HEK293T (cell line): ENCODE data around the gene FKRP.

Experiments
- CTCF ChIA-PET: fragments of 350-600 bp; formaldehyde crosslinking; extraction: SDS; loops from one replicate; lab custom pipeline; 2021; ENCODE audit warnings: antibody characterized with exemption, inconsistent platforms; lab: Yijun Ruan, JAX
- POLR2A ChIA-PET: fragments of 350-600 bp; formaldehyde crosslinking; extraction: SDS; loops from one replicate; lab custom pipeline; 2020; ENCODE audit warnings: antibody characterized with exemption, inconsistent platforms; lab: Yijun Ruan, JAX
- DNase-seq: peaks from one replicate; pipeline ENCODE4 v3.0.0; 2012; ENCODE audit warnings: mixed read lengths; ENCODE audit errors: extremely low spot score
- ARNT ChIP-seq: fragments of 450-650 bp; IDR thresholded peaks from 2 replicates; pipeline ENCODE4 v1.6.1; 2017; ENCODE audit warnings: mild to moderate bottlenecking
- BHLHE40 ChIP-seq: fragments of 450-650 bp; IDR thresholded peaks from 2 replicates; pipeline ENCODE4 v1.6.1; 2016; ENCODE audit warnings: mild to moderate bottlenecking, moderate library complexity, borderline replicate concordance
- CTBP1 ChIP-seq: fragments of 450-650 bp; IDR thresholded peaks from 2 replicates; pipeline ENCODE4 v1.6.1; 2016; ENCODE audit warnings: borderline replicate concordance
- ELF4 ChIP-seq: fragments of 450-650 bp; IDR thresholded peaks from 2 replicates; pipeline ENCODE4 v1.6.1; 2017; ENCODE audit warnings: antibody characterized with exemption
- FOXA1 ChIP-seq: fragments of 450-650 bp; IDR thresholded peaks from 2 replicates; pipeline ENCODE4 v1.6.1; 2016; ENCODE audit warnings: mild to moderate bottlenecking
- FOXK2 ChIP-seq: fragments of 450-650 bp; IDR thresholded peaks from 2 replicates; pipeline ENCODE4 v1.6.1; 2016; ENCODE audit warnings: mild to moderate bottlenecking
- FOXM1 ChIP-seq: fragments of 450-650 bp; IDR thresholded peaks from 2 replicates; pipeline ENCODE4 v1.6.1; 2017; ENCODE audit warnings: mild to moderate bottlenecking, borderline replicate concordance
- HDGF ChIP-seq: fragments of 450-650 bp; IDR thresholded peaks from 2 replicates; pipeline ENCODE4 v1.6.1; 2017; ENCODE audit warnings: antibody characterized with exemption, borderline replicate concordance
- L3MBTL2 ChIP-seq: fragments of 450-650 bp; conservative IDR thresholded peaks from 2 replicates; pipeline ENCODE4 v1.6.1; 2016; ENCODE audit warnings: mild to moderate bottlenecking
- LEF1 ChIP-seq: fragments of 450-650 bp; IDR thresholded peaks from 2 replicates; pipeline ENCODE4 v1.6.1; 2017; ENCODE audit warnings: mild to moderate bottlenecking, borderline replicate concordance
- NFRKB ChIP-seq: fragments of 450-650 bp; IDR thresholded peaks from 2 replicates; pipeline ENCODE4 v1.6.1; 2016; ENCODE audit warnings: mild to moderate bottlenecking, moderate library complexity
- PKNOX1 ChIP-seq: fragments of 450-650 bp; IDR thresholded peaks from 2 replicates; pipeline ENCODE4 v1.6.1; 2016
- SP1 ChIP-seq: fragments of 450-650 bp; IDR thresholded peaks from 2 replicates; pipeline ENCODE4 v1.6.1; 2017
- SUZ12 ChIP-seq: fragments of 450-650 bp; IDR thresholded peaks from 2 replicates; pipeline ENCODE4 v1.6.1; 2016; ENCODE audit warnings: mild to moderate bottlenecking
- TARDBP ChIP-seq: fragments of 450-650 bp; IDR thresholded peaks from 2 replicates; pipeline ENCODE4 v1.6.1; 2016
- ZNF384 ChIP-seq: fragments of 450-650 bp; IDR thresholded peaks from 2 replicates; pipeline ENCODE4 v1.6.1; 2016

The FKRP gene

GRCh38 chr19:46739290-46739771 lies 6.5 kb upstream of the FKRP start:
- CTCF ChIA-PET = interaction anchor here (0.5 to 1.2 kb wide), 2 partner anchors 11 to 35 kb away, joined by 3 to 4 read pairs; no protein-coding TSS in a partner anchor
- POLR2A ChIA-PET = no interaction called here
- no peak for DNase-seq
- TF ChIP-seq HDGF = no peak
- TF ChIP-seq CTBP1 = no peak
- TF ChIP-seq ARNT = no peak
- no peak for TF ChIP-seq FOXK2
- TF ChIP-seq BHLHE40 = no peak

- POLR2A ChIA-PET = interaction anchor here (1.2 to 1.4 kb wide), 2 partner anchors 47 to 141 kb away, joined by 3 to 4 read pairs; partner anchors contain the start of gene SLC1A5
- DNase-seq = no peak
- no peak for TF ChIP-seq HDGF
- TF ChIP-seq SP1 = no peak
- TF ChIP-seq ARNT = no peak
- no peak for TF ChIP-seq CTBP1
- no peak for TF ChIP-seq ZNF384
- TF ChIP-seq PKNOX1 = no peak
- TF ChIP-seq FOXM1 = no peak
- CTCF ChIA-PET = interaction anchor here (0.7 to 2.9 kb wide), 2 partner anchors 12 to 13 kb away, joined by 3 to 9 read pairs; no protein-coding TSS in a partner anchor
Measured at GRCh38 chr19:46741447-46741846, 4.4 kb upstream of the FKRP start.

- POLR2A ChIA-PET = no interaction called here
Measured at GRCh38 chr19:46742926-46743480, 2.9 kb upstream of the FKRP start.

GRCh38 chr19:46744005-46744691 lies 1.7 kb upstream of the FKRP start:
- ChIA-PET POLR2A (interaction anchor here (0.5 kb wide), 1 partner anchor 685 kb away, joined by 3 read pairs; no protein-coding TSS in a partner anchor), CTCF (no interaction called here)
- TF ChIP-seq ARNT (no peak), HDGF (no peak)
- no peak for DNase-seq

More at GRCh38 chr19:46742926-46743480, 2.9 kb upstream of the FKRP start:
- CTCF ChIA-PET = interaction anchor here (2.9 kb wide), 1 partner anchor 14 kb away, joined by 9 read pairs; no protein-coding TSS in a partner anchor
- no peak for DNase-seq
- TF ChIP-seq SP1 (no peak), NFRKB (no peak), TARDBP (no peak), SUZ12 (no peak), PKNOX1 (no peak), BHLHE40 (no peak), ELF4 (no peak)

- TF ChIP-seq FOXM1 (no peak), SUZ12 (no peak), FOXA1 (no peak), LEF1 (no peak), HDGF (no peak), NFRKB (no peak), FOXK2 (no peak), L3MBTL2 (no peak), ARNT (no peak), SP1 (no peak)
- ChIA-PET POLR2A (no interaction called here), CTCF (no interaction called here)
- DNase-seq = no peak
Measured at GRCh38 chr19:46745030-46745429, 827 bp upstream of the FKRP start.

GRCh38 chr19:46746281-46747057 lies 612 bp downstream of the FKRP start, which contains the start of gene STRN4:
Gene STRN4, minus strand, starts transcription at chr19:46746450. Its CDS starts 20 bp downstream, at chr19:46746430.
- ChIA-PET POLR2A (no interaction called here), CTCF (no interaction called here)
- DNase-seq = peak; percentile 92
- TF ChIP-seq ARNT (peak; percentile 39; the same call in 1 of the 2 replicates), FOXM1 (no peak)
